MCF 10A (cell line): Measurements from ENCODE around the gene SLC27A5. TPM values are rescaled to one million over a fixed set of nuclear protein-coding genes. Genes with fewer than 3 reads are reported as not detected.

ENCODE experiments used
- BruUV-seq: library from RNA; stranded (reverse); fragments of 400-500 nt; replicated peaks from 2 replicates; lab custom pipeline; 2021; lab: Mats Ljungman, UMichigan
- CTCF ChIA-PET: fragments of 300-600 bp; sonication (Branson Sonifier 250); formaldehyde crosslinking; extraction: SDS; loops from one replicate; lab custom pipeline; 2021; ENCODE audit warnings: antibody characterized with exemption, inconsistent platforms; lab: Yijun Ruan, JAX
- POLR2A ChIA-PET: fragments of 300-600, 350-650 bp; sonication (Branson Sonifier 250); formaldehyde crosslinking; extraction: SDS; loops from one replicate; lab custom pipeline; 2020; ENCODE audit warnings: antibody characterized with exemption, inconsistent platforms; lab: Yijun Ruan, JAX
- DNase-seq: peaks from one replicate; pipeline ENCODE4 v3.0.0-alpha.2; 2018; ENCODE audit not compliant: unreplicated experiment
- H3K27ac Mint-ChIP-seq: one replicate; pipeline ENCODE4 v1.8.0; 2022; ENCODE audit warnings: mild to moderate bottlenecking, low read depth, mixed read lengths; ENCODE audit not compliant: unreplicated experiment
- H3K27me3 Mint-ChIP-seq: one replicate; pipeline ENCODE4 v1.8.0; 2022; ENCODE audit warnings: mixed read lengths; ENCODE audit not compliant: insufficient read depth, unreplicated experiment
- H3K36me3 Mint-ChIP-seq: one replicate; pipeline ENCODE4 v1.8.0; 2022; ENCODE audit warnings: mild to moderate bottlenecking, moderate library complexity, mixed read lengths; ENCODE audit not compliant: insufficient read depth, unreplicated experiment
- H3K4me1 Mint-ChIP-seq: one replicate; pipeline ENCODE4 v1.8.0; 2022; ENCODE audit warnings: mixed read lengths; ENCODE audit not compliant: insufficient read depth, unreplicated experiment
- H3K4me3 Mint-ChIP-seq: one replicate; pipeline ENCODE4 v1.8.0; 2022; ENCODE audit warnings: mild to moderate bottlenecking, moderate library complexity, mixed read lengths; ENCODE audit not compliant: unreplicated experiment
- H3K9me3 Mint-ChIP-seq: one replicate; pipeline ENCODE4 v1.8.0; 2022; ENCODE audit warnings: mixed read lengths; ENCODE audit not compliant: unreplicated experiment
- CTCF ChIP-seq: fragments of 200-600 bp; IDR thresholded peaks from one replicate; pipeline ENCODE4 v1.8.0; 2022; ENCODE audit warnings: antibody characterized with exemption, mild to moderate bottlenecking; ENCODE audit not compliant: unreplicated experiment
- intact Hi-C: fragments of 100-400 bp; cut with micrococcal nuclease; formaldehyde crosslinking; loops from 2 replicates; pipeline ENCODE4 v1.14.1; 2022
- total RNA-seq: library from RNA; stranded (reverse); gene quantifications from 2 replicates; pipeline ENCODE4 v1.2.3, GENCODE V29; 2022

Gene SLC27A5
- total RNA-seq, 1 experiment from 2014 or later = 22.5 TPM

- Mint-ChIP-seq H3K4me1 (no peaks in the 10 kb centered on the region), H3K27me3 (peaks cover 32% of the 10 kb centered on the region), H3K9me3 (no peaks in the 10 kb centered on the region), H3K4me3 (no peak overlapping the region), H3K27ac (no peak overlapping the region), H3K36me3 (no peaks in the 10 kb centered on the region)
- intact Hi-C loops = no loop called here
- CTCF ChIA-PET = interaction anchor here (0.6 to 1.9 kb wide), 2 partner anchors 12 to 48 kb away, joined by 3 to 7 read pairs; partner anchors contain the start of gene ZBTB45
- BruUV-seq = no TSS peak
- POLR2A ChIA-PET = interaction anchor here (0.7 to 3.4 kb wide), 2 partner anchors 11 to 23 kb away, joined by 3 to 20 read pairs; partner anchors contain the start of gene ZBTB45
- DNase-seq = no peak
- TF ChIP-seq CTCF = no peak
Measured at GRCh38 chr19:58531034-58531840, 19.4 kb upstream of the SLC27A5 start.

- CTCF ChIA-PET = interaction anchor here (1.8 kb wide), 1 partner anchor 9 kb away, joined by 7 read pairs; no protein-coding TSS in a partner anchor
- H3K36me3 Mint-ChIP-seq = no peaks in the 10 kb centered on the region
- no peaks in the 10 kb centered on the region for H3K9me3 Mint-ChIP-seq
- peaks cover 32% of the 10 kb centered on the region for H3K27me3 Mint-ChIP-seq
- no peak overlapping the region for H3K27ac Mint-ChIP-seq
- DNase-seq = no peak
- no peak for TF ChIP-seq CTCF
- intact Hi-C loops = no loop called here
- H3K4me3 Mint-ChIP-seq = no peak overlapping the region
- BruUV-seq = no TSS peak
- no peaks in the 10 kb centered on the region for H3K4me1 Mint-ChIP-seq
- POLR2A ChIA-PET = interaction anchor here (0.8 to 1.0 kb wide), 2 partner anchors 14 to 15 kb away, joined by 3 to 4 read pairs; partner anchors contain the start of gene TRIM28
Measured at GRCh38 chr19:58529405-58529804, 17.6 kb upstream of the SLC27A5 start.

- Mint-ChIP-seq H3K9me3 (no peaks in the 10 kb centered on the region), H3K27ac (no peak overlapping the region), H3K4me1 (peaks cover 19% of the 10 kb centered on the region), H3K27me3 (no peaks in the 10 kb centered on the region), H3K36me3 (peaks cover 23% of the 10 kb centered on the region), H3K4me3 (no peak overlapping the region)
- POLR2A ChIA-PET = interaction anchor here (1.0 to 6.7 kb wide), 3 partner anchors 23 to 36 kb away, joined by 3 to 194 read pairs (median 166); partner anchors contain the start of genes CHMP2A, TRIM28 and UBE2M
- no TSS peak for BruUV-seq
- no peak for DNase-seq
- TF ChIP-seq CTCF = no peak
- intact Hi-C loops = no loop called here
- CTCF ChIA-PET = interaction anchor here (0.5 to 1.4 kb wide), 2 partner anchors 9 to 59 kb away, joined by 3 to 4 read pairs; no protein-coding TSS in a partner anchor
Measured at GRCh38 chr19:58522709-58523108, 10.9 kb upstream of the SLC27A5 start.

GRCh38 chr19:58521651-58522050 is 9.9 kb upstream of the SLC27A5 start:
- peak overlapping the region; percentile 83 for H3K4me3 Mint-ChIP-seq
- peak overlapping the region; percentile 23 for H3K27ac Mint-ChIP-seq
- no peak for DNase-seq
- intact Hi-C loops = no loop called here
- TF ChIP-seq CTCF = no peak
- H3K9me3 Mint-ChIP-seq = no peaks in the 10 kb centered on the region
- peaks cover 19% of the 10 kb centered on the region for H3K4me1 Mint-ChIP-seq
- H3K36me3 Mint-ChIP-seq = peaks cover 28% of the 10 kb centered on the region
- ChIA-PET POLR2A (interaction anchor here (2.7 to 6.7 kb wide), 4 partner anchors 24 to 46 kb away, joined by 13 to 194 read pairs (median 122); partner anchors contain the start of genes CHMP2A, TRIM28, UBE2M and ZNF446), CTCF (interaction anchor here (0.5 to 5.7 kb wide), 6 partner anchors 8 to 212 kb away, joined by 3 to 43 read pairs (median 8); partner anchors contain the start of genes CHMP2A and TRIM28)
- H3K27me3 Mint-ChIP-seq = no peaks in the 10 kb centered on the region
- no TSS peak for BruUV-seq
